HepG2 (cell line): ENCODE results near the gene FBXL13. TPM values are rescaled to one million over a fixed set of nuclear protein-coding genes. Genes with fewer than 3 reads are reported as not detected.

Experiments
- CEBPG ChIP-seq: IDR thresholded peaks from 2 replicates; pipeline ENCODE4 v1.6.1; 2016
- GTF3A ChIP-seq: sonication (generic); formaldehyde crosslinking; conservative IDR thresholded peaks from 2 replicates; pipeline ENCODE4 v1.4.0; 2020; ENCODE audit warnings: mild to moderate bottlenecking, missing genetic modification reagents
- JUNB ChIP-seq: sonication (generic); formaldehyde crosslinking; IDR thresholded peaks from 2 replicates; pipeline ENCODE4 v1.8.0; 2022; ENCODE audit warnings: missing genetic modification reagents, mild to moderate bottlenecking, borderline replicate concordance
- NFKB2 ChIP-seq: sonication (generic); formaldehyde crosslinking; IDR thresholded peaks from 2 replicates; pipeline ENCODE4 v1.4.0; 2020; ENCODE audit warnings: missing genetic modification reagents, borderline replicate concordance
- RARG ChIP-seq: sonication (generic); formaldehyde crosslinking; IDR thresholded peaks from 2 replicates; pipeline ENCODE4 v1.4.0; 2020; ENCODE audit warnings: low read depth, mild to moderate bottlenecking, missing genetic modification reagents
- RFX1 ChIP-seq: fragments of 450-650 bp; IDR thresholded peaks from 2 replicates; pipeline ENCODE4 v1.6.1; 2017
- SAFB2 ChIP-seq: sonication (generic); formaldehyde crosslinking; IDR thresholded peaks from 2 replicates; pipeline ENCODE4 v1.5.1; 2020; ENCODE audit warnings: missing genetic modification reagents, low read depth, mild to moderate bottlenecking, borderline replicate concordance
- ZFP37 ChIP-seq: sonication (generic); formaldehyde crosslinking; IDR thresholded peaks from 2 replicates; pipeline ENCODE4 v1.4.0; 2020; ENCODE audit warnings: missing genetic modification reagents, borderline replicate concordance
- ZNF652 ChIP-seq: IDR thresholded peaks from 2 replicates; pipeline ENCODE4 v1.6.1; 2016; ENCODE audit warnings: low read depth, borderline replicate concordance
- ZNF713 ChIP-seq: sonication (generic); formaldehyde crosslinking; IDR thresholded peaks from 2 replicates; pipeline ENCODE4 v1.4.0; 2020; ENCODE audit warnings: mild to moderate bottlenecking, missing genetic modification reagents
- ZSCAN22 ChIP-seq: sonication (generic); formaldehyde crosslinking; IDR thresholded peaks from 2 replicates; pipeline ENCODE4 v1.4.0; 2020; ENCODE audit warnings: mild to moderate bottlenecking, missing genetic modification reagents
- polyA plus RNA-seq, 8 experiments: library from polyadenylated mRNA; depleted of rRNA in 3 of 8; stranded (reverse) in 7 of 8; unstranded in 1 of 8; fragments of >200 nt; fragmentation: Illumina TruSeq in 4 of 8; extraction: Trizol in 4 of 8; gene quantifications; 2 replicates each; pipeline versions ENCODE4 v1.2.1 to v1.2.3, GENCODE V29; 2011 to 2016; ENCODE audit warnings: low read depth in 4 of 8, missing spikeins in 1 of 8, mixed read lengths in 1 of 8; ENCODE audit not compliant: insufficient read depth in 1 of 8
- total RNA-seq, 5 experiments: library from RNA; depleted of rRNA; stranded (reverse); fragments of >200 nt; fragmentation: Illumina TruSeq; extraction: Trizol; gene quantifications; 2 replicates each; pipeline ENCODE4 v1.2.3, GENCODE V29; 2016; ENCODE audit warnings: low read depth in 1 of 5
- TF ChIP-seq, protein P1 (sequence below): sonication (generic); formaldehyde crosslinking; IDR thresholded peaks from 2 replicates; pipeline ENCODE4; 2020; ENCODE audit warnings: missing genetic modification reagents, mild to moderate bottlenecking, borderline replicate concordance
- TF ChIP-seq, protein P2 (sequence below): sonication (generic); formaldehyde crosslinking; IDR thresholded peaks from 2 replicates; pipeline ENCODE4 v1.8.0; 2022; ENCODE audit warnings: mild to moderate bottlenecking, missing genetic modification reagents, borderline replicate concordance
- TF ChIP-seq, protein P3 (sequence below): sonication (generic); formaldehyde crosslinking; IDR thresholded peaks from 2 replicates; pipeline ENCODE4 v1.5.1; 2020; ENCODE audit warnings: mild to moderate bottlenecking, missing genetic modification reagents, borderline replicate concordance
- TF ChIP-seq, protein P4 (sequence below): sonication (generic); formaldehyde crosslinking; IDR thresholded peaks from 2 replicates; pipeline ENCODE4 v1.4.0; 2020; ENCODE audit warnings: missing genetic modification reagents

Gene FBXL13
- total and polyA plus RNA-seq, 2 of the 13 experiments (the other 11 are each of a cell fraction or from before 2014, with no cell fraction given): 0.24 to 0.77 TPM

DNA sequence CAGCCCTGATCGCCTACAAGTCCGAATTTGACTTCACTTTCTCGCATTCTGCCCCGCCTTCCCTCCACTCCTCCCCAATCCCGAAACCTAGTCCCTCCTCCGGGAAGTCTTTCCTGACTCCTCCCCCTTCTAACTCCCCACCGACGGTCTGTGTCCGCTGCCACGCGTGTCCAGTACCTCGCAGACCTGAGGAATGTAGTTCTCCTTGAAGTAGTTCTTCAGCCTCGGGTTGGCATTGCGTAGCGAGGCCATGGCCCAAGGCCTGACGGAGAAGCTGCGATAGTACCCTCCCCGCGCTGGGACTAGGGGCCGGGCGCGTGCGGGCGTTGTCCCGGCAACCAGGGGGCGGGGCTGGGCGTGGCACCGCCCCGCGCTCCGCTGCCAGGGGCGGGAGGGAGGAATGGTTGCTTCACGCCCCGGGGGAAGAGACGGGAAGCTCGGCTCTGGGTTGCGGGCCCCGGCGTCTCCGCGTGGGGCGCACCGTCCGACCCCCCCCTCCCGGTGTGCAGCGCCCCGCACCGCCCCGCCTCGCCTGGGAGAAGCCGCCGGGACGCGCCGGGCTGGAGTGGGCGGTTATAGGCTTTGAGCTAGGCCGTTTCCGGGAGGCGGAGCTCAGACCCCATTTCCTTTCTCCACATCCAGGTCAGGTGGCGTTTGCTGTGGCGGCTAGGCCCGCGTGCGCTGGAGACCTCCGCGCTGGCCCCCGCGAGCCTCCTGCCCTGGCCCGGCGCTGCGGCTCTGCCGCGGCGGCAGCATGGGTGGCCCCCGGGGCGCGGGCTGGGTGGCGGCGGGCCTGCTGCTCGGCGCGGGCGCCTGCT, at the start of gene FBXL13, which contains the start of gene ARMC10 (continued):
- TF ChIP-seq JUNB (CRISPR knock-in tag) (no peak), RFX1 (peak; percentile 97), ZNF713 (no peak), RARG (CRISPR knock-in tag) (no peak), ZFP37 (CRISPR knock-in tag) (no peak), NFKB2 (CRISPR knock-in tag) (peak; percentile 71; the same call in 1 of the 2 replicates), GTF3A (CRISPR knock-in tag) (no peak), ZNF652 (no peak), CEBPG (CRISPR knock-in tag) (peak; percentile 81), ZSCAN22 (CRISPR knock-in tag) (no peak), SAFB2 (CRISPR knock-in tag) (no peak)
- TF ChIP-seq, protein P1, sequence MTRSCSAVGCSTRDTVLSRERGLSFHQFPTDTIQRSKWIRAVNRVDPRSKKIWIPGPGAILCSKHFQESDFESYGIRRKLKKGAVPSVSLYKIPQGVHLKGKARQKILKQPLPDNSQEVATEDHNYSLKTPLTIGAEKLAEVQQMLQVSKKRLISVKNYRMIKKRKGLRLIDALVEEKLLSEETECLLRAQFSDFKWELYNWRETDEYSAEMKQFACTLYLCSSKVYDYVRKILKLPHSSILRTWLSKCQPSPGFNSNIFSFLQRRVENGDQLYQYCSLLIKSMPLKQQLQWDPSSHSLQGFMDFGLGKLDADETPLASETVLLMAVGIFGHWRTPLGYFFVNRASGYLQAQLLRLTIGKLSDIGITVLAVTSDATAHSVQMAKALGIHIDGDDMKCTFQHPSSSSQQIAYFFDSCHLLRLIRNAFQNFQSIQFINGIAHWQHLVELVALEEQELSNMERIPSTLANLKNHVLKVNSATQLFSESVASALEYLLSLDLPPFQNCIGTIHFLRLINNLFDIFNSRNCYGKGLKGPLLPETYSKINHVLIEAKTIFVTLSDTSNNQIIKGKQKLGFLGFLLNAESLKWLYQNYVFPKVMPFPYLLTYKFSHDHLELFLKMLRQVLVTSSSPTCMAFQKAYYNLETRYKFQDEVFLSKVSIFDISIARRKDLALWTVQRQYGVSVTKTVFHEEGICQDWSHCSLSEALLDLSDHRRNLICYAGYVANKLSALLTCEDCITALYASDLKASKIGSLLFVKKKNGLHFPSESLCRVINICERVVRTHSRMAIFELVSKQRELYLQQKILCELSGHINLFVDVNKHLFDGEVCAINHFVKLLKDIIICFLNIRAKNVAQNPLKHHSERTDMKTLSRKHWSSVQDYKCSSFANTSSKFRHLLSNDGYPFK (CRISPR knock-in tag): no peak
- TF ChIP-seq, protein P2, sequence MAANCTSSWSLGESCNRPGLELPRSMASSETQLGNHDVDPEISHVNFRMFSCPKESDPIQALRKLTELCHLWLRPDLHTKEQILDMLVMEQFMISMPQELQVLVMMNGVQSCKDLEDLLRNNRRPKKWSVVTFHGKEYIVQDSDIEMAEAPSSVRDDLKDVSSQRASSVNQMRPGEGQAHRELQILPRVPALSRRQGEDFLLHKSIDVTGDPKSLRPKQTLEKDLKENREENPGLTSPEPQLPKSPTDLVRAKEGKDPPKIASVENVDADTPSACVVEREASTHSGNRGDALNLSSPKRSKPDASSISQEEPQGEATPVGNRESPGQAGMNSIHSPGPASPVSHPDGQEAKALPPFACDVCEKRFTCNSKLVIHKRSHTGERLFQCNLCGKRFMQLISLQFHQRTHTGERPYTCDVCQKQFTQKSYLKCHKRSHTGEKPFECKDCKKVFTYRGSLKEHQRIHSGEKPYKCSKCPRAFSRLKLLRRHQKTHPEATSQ (CRISPR knock-in tag): peak; percentile 88; the same call in 1 of the 2 replicates
- TF ChIP-seq, protein P3, sequence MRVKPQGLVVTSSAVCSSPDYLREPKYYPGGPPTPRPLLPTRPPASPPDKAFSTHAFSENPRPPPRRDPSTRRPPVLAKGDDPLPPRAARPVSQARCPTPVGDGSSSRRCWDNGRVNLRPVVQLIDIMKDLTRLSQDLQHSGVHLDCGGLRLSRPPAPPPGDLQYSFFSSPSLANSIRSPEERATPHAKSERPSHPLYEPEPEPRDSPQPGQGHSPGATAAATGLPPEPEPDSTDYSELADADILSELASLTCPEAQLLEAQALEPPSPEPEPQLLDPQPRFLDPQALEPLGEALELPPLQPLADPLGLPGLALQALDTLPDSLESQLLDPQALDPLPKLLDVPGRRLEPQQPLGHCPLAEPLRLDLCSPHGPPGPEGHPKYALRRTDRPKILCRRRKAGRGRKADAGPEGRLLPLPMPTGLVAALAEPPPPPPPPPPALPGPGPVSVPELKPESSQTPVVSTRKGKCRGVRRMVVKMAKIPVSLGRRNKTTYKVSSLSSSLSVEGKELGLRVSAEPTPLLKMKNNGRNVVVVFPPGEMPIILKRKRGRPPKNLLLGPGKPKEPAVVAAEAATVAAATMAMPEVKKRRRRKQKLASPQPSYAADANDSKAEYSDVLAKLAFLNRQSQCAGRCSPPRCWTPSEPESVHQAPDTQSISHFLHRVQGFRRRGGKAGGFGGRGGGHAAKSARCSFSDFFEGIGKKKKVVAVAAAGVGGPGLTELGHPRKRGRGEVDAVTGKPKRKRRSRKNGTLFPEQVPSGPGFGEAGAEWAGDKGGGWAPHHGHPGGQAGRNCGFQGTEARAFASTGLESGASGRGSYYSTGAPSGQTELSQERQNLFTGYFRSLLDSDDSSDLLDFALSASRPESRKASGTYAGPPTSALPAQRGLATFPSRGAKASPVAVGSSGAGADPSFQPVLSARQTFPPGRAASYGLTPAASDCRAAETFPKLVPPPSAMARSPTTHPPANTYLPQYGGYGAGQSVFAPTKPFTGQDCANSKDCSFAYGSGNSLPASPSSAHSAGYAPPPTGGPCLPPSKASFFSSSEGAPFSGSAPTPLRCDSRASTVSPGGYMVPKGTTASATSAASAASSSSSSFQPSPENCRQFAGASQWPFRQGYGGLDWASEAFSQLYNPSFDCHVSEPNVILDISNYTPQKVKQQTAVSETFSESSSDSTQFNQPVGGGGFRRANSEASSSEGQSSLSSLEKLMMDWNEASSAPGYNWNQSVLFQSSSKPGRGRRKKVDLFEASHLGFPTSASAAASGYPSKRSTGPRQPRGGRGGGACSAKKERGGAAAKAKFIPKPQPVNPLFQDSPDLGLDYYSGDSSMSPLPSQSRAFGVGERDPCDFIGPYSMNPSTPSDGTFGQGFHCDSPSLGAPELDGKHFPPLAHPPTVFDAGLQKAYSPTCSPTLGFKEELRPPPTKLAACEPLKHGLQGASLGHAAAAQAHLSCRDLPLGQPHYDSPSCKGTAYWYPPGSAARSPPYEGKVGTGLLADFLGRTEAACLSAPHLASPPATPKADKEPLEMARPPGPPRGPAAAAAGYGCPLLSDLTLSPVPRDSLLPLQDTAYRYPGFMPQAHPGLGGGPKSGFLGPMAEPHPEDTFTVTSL (CRISPR knock-in tag): no peak
- TF ChIP-seq, protein P4, sequence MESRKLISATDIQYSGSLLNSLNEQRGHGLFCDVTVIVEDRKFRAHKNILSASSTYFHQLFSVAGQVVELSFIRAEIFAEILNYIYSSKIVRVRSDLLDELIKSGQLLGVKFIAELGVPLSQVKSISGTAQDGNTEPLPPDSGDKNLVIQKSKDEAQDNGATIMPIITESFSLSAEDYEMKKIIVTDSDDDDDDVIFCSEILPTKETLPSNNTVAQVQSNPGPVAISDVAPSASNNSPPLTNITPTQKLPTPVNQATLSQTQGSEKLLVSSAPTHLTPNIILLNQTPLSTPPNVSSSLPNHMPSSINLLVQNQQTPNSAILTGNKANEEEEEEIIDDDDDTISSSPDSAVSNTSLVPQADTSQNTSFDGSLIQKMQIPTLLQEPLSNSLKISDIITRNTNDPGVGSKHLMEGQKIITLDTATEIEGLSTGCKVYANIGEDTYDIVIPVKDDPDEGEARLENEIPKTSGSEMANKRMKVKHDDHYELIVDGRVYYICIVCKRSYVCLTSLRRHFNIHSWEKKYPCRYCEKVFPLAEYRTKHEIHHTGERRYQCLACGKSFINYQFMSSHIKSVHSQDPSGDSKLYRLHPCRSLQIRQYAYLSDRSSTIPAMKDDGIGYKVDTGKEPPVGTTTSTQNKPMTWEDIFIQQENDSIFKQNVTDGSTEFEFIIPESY (CRISPR knock-in tag): no peak
